HG03097 (cell line): ENCODE measurements around the gene SNED1.

Source experiments
- ATAC-seq: cut with Tn5 transposase; IDR thresholded peaks from one replicate; pipeline ENCODE4 v1.9.1; 2021; ENCODE audit not compliant: unreplicated experiment, low FRiP score

Gene SNED1

GRCh38 chr2:241140445-241140840 is 142.0 kb downstream of the SNED1 start:
- ATAC-seq = no peak

DNA sequence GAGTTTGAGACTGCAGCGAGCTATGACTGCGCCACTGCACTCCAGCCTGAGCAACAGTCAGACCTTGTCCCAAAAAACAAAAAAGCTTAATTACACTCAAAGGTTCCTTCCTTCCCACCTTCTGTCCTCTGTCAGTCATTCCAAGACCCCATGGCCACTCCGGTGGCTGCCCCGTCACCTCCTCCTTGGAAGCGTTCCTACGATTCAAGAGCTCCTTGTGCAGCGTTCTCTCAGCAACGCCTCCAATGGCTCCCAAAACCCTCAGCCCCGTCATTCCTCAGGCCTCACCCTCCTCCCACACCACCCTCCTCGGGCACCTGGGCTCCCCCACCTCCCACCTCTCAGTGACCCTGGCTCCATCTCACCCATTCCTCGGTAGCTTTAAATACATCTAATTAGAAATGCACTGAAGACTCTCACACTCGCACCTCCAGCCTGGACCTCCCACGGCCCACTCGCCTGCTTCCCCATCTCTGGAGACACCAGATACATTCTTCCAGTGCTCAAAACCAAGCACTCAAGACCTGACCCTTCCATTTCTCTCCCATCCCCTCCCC is 142.9 kb downstream of the SNED1 start:
- no peak for ATAC-seq

- ATAC-seq = no peak
Measured at GRCh38 chr2:241142063-241142462, 143.6 kb downstream of the SNED1 start.

DNA sequence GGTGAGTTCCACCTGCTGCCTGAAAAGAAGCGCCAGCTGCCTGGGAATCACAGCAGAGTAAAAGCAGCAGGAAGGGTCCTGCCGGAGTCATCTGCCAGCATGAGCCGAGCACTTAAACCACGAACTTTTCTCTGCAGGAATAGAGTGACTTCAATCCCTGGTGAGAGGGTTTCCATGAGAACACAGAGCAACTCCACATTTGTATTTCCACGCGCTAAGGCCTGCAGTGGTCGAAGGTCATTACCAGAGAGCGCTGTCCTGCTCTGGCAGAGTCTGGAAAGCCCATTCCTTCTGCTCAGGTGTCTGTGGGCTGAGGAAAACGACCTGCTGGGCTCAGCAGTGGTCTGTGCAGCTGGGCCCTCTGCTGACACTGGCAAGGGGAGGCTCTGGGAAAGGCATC is 144.2 kb downstream of the SNED1 start:
- no peak for ATAC-seq
